ENCODE data around the gene EIF2AK3. TPM values are rescaled to one million over a fixed set of nuclear protein-coding genes. Genes with fewer than 3 reads are reported as not detected.
A peak's percentile ranks its signal among the peaks of the same experiment; 100 is the strongest.

The EIF2AK3 gene
- total and polyA plus RNA-seq, 2 of the 13 experiments (the other 11 are each of a cell fraction or from before 2014, with no cell fraction given), result 10.3 to 30.6 TPM

DNA sequence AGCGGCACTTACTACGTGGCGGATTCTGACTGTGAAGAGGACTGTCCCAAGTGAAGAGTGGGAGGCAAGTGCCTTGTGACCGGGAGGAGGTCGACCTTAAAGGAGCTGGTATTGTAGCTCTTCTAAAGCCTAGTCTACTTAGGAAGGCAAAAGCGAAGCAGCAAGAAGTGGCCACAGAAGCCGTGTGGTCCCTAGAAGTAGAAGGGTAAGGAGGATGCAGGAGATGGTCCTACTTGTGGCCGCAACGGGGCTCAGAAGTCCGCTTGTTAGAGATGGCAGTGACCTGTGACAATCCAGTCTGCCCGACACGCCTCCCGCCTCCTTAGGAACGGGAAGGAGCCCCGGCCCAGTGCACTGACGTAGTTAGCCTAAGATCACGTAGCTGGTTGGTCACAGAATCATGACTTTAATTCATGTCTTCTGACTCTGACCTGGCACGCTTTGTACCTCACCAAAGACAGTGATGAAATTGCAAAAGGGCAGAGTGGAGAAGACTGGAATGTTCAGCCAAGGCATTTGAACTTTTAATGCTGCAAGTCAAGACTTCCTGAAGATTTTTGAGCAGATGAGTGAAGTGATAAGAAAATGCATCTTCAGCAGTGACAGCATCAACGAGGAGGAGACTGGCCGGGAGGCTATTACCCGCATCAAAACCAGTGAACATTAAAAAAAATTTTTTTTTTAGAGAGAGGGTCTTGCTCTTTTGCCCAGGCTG is 749 bp upstream of the EIF2AK3 start (continued):
- TF ChIP-seq ZNF451 (CRISPR knock-in tag; IDR thresholded peaks at IDR 0.05) (no peak), RFX3 (CRISPR knock-in tag; IDR thresholded peaks at IDR 0.05) (no peak), NFE2L1 (CRISPR knock-in tag; IDR thresholded peaks at IDR 0.05; ENCODE audit: borderline replicate concordance) (no peak), SRSF1 (optimal IDR thresholded peaks at IDR 0.05; ENCODE audit: low read depth, low read length) (no peak), HNRNPL (IDR thresholded peaks at IDR 0.05; ENCODE audit: low read depth, low read length) (no peak), ARHGAP35 (CRISPR knock-in tag; IDR thresholded peaks at IDR 0.05; ENCODE audit: borderline replicate concordance) (no peak), ZNF124 (CRISPR knock-in tag; IDR thresholded peaks at IDR 0.05) (peak; percentile 17), ZC3H13 (CRISPR knock-in tag; IDR thresholded peaks at IDR 0.05) (no peak), SAP130 (CRISPR knock-in tag; IDR thresholded peaks at IDR 0.05; ENCODE audit: low read depth) (peak; percentile 81; the same call in 1 of the 2 replicates), MTA3 (CRISPR knock-in tag; IDR thresholded peaks at IDR 0.05) (no peak), MBNL3 (CRISPR knock-in tag; conservative IDR thresholded peaks at IDR 0.05) (no peak), ZMYM3 (CRISPR knock-in tag; IDR thresholded peaks at IDR 0.05) (peak; percentile 76; the same call in 1 of the 2 replicates), ZNF83 (CRISPR knock-in tag; IDR thresholded peaks at IDR 0.05; ENCODE audit: borderline replicate concordance) (no peak), ZNF550 (CRISPR knock-in tag; IDR thresholded peaks at IDR 0.05; ENCODE audit: borderline replicate concordance) (no peak), ELF1 (CRISPR knock-in tag; IDR thresholded peaks at IDR 0.05) (peak; percentile 35), TEF (CRISPR knock-in tag; IDR thresholded peaks at IDR 0.05) (no peak)
- TF ChIP-seq, protein P1, sequence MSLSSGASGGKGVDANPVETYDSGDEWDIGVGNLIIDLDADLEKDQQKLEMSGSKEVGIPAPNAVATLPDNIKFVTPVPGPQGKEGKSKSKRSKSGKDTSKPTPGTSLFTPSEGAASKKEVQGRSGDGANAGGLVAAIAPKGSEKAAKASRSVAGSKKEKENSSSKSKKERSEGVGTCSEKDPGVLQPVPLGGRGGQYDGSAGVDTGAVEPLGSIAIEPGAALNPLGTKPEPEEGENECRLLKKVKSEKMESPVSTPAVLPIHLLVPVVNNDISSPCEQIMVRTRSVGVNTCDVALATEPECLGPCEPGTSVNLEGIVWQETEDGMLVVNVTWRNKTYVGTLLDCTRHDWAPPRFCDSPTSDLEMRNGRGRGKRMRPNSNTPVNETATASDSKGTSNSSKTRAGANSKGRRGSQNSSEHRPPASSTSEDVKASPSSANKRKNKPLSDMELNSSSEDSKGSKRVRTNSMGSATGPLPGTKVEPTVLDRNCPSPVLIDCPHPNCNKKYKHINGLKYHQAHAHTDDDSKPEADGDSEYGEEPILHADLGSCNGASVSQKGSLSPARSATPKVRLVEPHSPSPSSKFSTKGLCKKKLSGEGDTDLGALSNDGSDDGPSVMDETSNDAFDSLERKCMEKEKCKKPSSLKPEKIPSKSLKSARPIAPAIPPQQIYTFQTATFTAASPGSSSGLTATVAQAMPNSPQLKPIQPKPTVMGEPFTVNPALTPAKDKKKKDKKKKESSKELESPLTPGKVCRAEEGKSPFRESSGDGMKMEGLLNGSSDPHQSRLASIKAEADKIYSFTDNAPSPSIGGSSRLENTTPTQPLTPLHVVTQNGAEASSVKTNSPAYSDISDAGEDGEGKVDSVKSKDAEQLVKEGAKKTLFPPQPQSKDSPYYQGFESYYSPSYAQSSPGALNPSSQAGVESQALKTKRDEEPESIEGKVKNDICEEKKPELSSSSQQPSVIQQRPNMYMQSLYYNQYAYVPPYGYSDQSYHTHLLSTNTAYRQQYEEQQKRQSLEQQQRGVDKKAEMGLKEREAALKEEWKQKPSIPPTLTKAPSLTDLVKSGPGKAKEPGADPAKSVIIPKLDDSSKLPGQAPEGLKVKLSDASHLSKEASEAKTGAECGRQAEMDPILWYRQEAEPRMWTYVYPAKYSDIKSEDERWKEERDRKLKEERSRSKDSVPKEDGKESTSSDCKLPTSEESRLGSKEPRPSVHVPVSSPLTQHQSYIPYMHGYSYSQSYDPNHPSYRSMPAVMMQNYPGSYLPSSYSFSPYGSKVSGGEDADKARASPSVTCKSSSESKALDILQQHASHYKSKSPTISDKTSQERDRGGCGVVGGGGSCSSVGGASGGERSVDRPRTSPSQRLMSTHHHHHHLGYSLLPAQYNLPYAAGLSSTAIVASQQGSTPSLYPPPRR (CRISPR knock-in tag; IDR thresholded peaks at IDR 0.05; ENCODE audit: borderline replicate concordance), result no peak; the same call in 1 of the 2 replicates
- TF ChIP-seq, protein P2, sequence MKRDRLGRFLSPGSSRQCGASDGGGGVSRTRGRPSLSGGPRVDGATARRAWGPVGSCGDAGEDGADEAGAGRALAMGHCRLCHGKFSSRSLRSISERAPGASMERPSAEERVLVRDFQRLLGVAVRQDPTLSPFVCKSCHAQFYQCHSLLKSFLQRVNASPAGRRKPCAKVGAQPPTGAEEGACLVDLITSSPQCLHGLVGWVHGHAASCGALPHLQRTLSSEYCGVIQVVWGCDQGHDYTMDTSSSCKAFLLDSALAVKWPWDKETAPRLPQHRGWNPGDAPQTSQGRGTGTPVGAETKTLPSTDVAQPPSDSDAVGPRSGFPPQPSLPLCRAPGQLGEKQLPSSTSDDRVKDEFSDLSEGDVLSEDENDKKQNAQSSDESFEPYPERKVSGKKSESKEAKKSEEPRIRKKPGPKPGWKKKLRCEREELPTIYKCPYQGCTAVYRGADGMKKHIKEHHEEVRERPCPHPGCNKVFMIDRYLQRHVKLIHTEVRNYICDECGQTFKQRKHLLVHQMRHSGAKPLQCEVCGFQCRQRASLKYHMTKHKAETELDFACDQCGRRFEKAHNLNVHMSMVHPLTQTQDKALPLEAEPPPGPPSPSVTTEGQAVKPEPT (CRISPR knock-in tag; IDR thresholded peaks at IDR 0.05; ENCODE audit: low read depth), result no peak
